Activated CD4-positive, alpha-beta memory T cell treated with anti-CD3 and anti-CD28 coated beads for 36 hours (primary cell): Measurements from ENCODE around the gene GPX4. TPM values are rescaled to one million over a fixed set of nuclear protein-coding genes. Genes with fewer than 3 reads are reported as not detected.
"Not testable (repeated sequence)": the region's sequence is repeated elsewhere in the genome, so short reads cannot be mapped to it uniquely, and the experiment has no call there.

Source experiments
- CTCF ChIA-PET: fragments of 350-600 bp; sonication (Branson Sonifier 250); formaldehyde crosslinking; loops from one replicate; lab custom pipeline; 2021; ENCODE audit warnings: antibody characterized with exemption, inconsistent platforms; lab: Charles Lee
- POLR2A ChIA-PET: fragments of 350-600 bp; sonication (Branson Sonifier 250); formaldehyde crosslinking; loops from one replicate; lab custom pipeline; 2021; ENCODE audit warnings: antibody characterized with exemption; lab: Charles Lee
- DNase-seq: peaks from one replicate; pipeline ENCODE4 v3.0.0-alpha.2; 2020
- H3K27ac Mint-ChIP-seq: one replicate; pipeline ENCODE4 v1.8.0; 2021; ENCODE audit warnings: mixed read lengths
- H3K27me3 Mint-ChIP-seq: one replicate; pipeline ENCODE4 v1.8.0; 2021; ENCODE audit warnings: mixed read lengths
- H3K36me3 Mint-ChIP-seq: one replicate; pipeline ENCODE4 v1.8.0; 2021; ENCODE audit warnings: mixed read lengths
- H3K4me1 Mint-ChIP-seq: one replicate; pipeline ENCODE4 v1.8.0; 2021; ENCODE audit warnings: low read depth, mixed read lengths
- H3K4me3 Mint-ChIP-seq: one replicate; pipeline ENCODE4 v1.8.0; 2021; ENCODE audit warnings: mild to moderate bottlenecking, mixed read lengths
- H3K9me3 Mint-ChIP-seq: one replicate; pipeline ENCODE4 v1.8.0; 2021; ENCODE audit warnings: mixed read lengths
- intact Hi-C: fragments of 100-400 bp; cut with micrococcal nuclease; formaldehyde crosslinking; loops from one replicate; pipeline ENCODE4 v1.15.1; 2023
- total RNA-seq, 2 experiments: library from RNA; stranded (reverse); gene quantifications; one replicate each; pipeline ENCODE4 v1.2.3, GENCODE V29; 2021

The GPX4 gene
- total RNA-seq, 2 experiments from 2014 or later: 274 to 275 TPM

DNA sequence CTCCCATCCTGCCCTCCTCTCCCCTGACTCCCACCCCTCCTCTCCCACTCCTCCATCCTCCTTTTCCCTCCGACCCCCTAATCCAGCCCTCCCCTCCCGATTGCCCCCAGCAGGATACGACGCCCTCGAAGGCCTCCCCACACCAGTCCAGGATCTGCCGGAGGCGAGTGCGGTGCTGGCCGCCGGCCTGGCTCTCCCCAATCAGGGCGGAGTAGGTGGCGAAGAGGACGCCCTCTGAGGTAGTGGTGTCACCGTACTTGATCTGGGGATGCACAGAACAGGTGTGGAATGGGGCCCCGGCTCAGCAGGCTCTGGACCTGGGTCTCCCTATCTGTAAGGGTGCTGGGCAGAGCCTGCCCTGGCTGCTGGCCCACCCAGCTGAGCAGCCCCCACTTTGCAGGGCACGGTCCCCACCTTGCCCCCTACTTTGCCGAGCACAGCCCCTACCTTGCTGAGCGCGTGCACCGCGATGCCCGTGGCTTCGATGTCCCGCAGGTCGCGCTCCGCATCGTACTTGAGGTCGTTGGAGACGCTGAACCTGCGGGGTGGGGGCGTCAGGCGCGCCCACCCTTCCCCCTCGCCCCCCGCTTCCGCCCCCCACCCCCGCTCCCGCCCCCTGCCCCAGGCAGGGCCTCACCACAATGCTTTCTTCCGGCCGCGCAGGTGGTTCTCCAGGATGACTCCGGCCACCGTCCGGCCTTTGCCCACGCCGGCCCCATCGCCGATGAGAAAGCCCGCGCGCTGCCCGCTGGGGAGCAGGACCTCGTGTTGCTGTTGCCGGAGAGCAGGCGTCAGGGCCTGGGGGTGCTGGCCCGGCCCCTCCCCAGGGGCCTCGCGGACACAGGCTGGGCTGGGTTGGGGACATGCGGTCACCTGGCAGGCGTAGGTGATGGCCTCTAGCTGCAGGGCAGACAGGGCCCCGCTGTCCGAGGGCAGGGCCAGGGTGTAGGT is 18.5 kb downstream of the GPX4 start:
- no peaks in the 10 kb centered on the region for H3K9me3 Mint-ChIP-seq
- DNase-seq: no peak
- intact Hi-C loops: no loop called here
- peak overlapping the region; percentile 76 for H3K27ac Mint-ChIP-seq
- H3K4me3 Mint-ChIP-seq: no peak overlapping the region
- H3K36me3 Mint-ChIP-seq: peaks cover 40% of the 10 kb centered on the region
- ChIA-PET POLR2A (no interaction called here), CTCF (no interaction called here)
- peaks cover 9% of the 10 kb centered on the region for H3K4me1 Mint-ChIP-seq
- H3K27me3 Mint-ChIP-seq: no peaks in the 10 kb centered on the region

DNA sequence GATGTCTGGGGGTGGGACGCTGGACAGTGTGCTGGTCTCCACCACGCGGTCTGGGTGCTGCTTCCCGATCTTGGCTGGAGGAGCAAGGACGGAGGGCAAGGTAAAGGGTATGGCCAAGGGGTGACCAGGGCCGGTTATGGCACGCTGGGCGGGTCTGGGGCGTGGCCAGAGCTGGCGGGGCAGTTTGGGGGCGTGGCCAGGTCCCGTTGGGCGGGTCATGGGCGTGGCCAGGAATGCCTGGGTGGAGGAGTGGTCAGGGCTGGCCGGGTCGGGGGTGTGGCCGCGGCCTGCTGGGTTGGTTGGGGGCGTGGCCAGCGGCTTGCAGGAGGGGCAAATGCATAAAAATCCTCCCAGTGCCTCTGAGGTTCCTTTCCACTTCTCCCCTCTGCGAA is 19.2 kb downstream of the GPX4 start:
- Mint-ChIP-seq H3K4me1 (peaks cover 11% of the 10 kb centered on the region), H3K27ac (peak overlapping the region; percentile 76), H3K27me3 (no peaks in the 10 kb centered on the region)

DNA sequence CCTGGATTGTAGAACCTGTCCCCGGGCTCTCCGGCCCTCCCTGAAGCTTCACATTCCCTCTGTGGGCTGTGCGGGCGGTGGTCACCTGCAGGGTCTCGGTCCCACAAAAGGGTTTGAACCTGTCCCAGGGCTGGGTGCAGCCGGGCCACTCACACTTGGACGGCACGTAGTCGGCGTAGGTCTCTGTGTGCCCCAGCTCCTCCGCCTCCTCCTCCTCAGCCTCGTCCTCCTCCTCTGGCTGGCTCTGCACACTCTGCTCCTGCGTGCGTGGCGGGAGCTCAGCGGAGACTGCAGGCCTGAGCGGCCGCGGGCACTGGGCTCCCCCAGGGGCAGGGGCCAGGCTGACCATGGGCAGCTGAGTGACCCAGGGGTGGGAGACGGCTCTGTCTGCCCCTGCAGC is 19.6 kb downstream of the GPX4 start:
- CTCF ChIA-PET: interaction anchor here (1.0 to 1.8 kb wide), 2 partner anchors 10 to 70 kb away, joined by 6 read pairs; no protein-coding TSS in a partner anchor

More for the DNA sequence above, 19.2 kb downstream of the GPX4 start:
- DNase-seq: peak; percentile 80
- Mint-ChIP-seq H3K36me3 (peaks cover 45% of the 10 kb centered on the region), H3K4me3 (no peak overlapping the region), H3K9me3 (no peaks in the 10 kb centered on the region)
- intact Hi-C loops: no loop called here
- ChIA-PET CTCF (interaction anchor here (1.8 kb wide), 1 partner anchor 10 kb away, joined by 6 read pairs; no protein-coding TSS in a partner anchor), POLR2A (interaction anchor here (1.2 kb wide), 1 partner anchor 11 kb away, joined by 4 read pairs; no protein-coding TSS in a partner anchor)

DNA sequence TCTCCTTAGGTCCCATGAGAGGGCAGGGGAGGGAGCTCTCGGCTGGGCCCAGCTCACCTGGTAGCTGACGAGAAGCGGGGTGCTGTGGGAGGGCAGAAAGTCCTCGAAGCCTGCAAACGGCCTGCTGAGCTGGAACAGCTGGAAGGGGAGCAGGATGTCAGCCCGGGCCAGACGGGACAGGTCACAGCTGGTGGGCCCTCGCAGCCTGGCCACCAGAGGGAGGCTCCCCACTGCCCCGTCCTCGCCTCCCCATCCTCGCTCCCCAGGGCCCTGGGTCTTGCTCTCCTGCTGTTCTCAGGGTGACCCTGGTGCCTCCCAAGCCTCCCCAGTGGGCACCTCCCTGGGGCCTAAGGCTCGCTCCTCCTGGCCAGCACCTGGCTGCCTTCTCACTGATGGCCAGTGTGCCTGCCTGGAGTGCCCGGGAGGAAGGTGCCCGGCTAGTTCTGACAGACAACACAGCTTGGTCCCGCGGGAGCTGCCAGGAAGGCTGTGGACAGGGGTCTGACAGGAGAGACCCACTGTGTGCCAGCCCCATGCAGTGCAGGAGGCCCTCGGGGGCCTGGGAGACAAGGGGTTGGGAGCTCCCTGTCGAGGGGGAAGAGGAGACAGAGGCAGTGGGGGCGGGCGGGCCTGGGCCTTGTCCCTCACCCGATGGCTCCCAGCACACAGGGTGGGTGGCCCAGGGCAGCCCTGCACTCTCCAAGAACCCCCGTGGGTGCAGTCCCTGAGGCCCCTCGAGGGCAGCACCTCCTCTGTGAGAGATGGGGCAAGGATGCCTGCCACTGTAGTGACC is 20.3 kb downstream of the GPX4 start:
- no peak overlapping the region for H3K4me3 Mint-ChIP-seq
- peaks cover 35% of the 10 kb centered on the region for H3K36me3 Mint-ChIP-seq

More for the DNA sequence above, 19.6 kb downstream of the GPX4 start:
- POLR2A ChIA-PET: interaction anchor here (1.2 kb wide), 1 partner anchor 11 kb away, joined by 4 read pairs; no protein-coding TSS in a partner anchor
- intact Hi-C loops: no loop called here
- DNase-seq: no peak
- Mint-ChIP-seq H3K9me3 (no peaks in the 10 kb centered on the region), H3K27me3 (no peaks in the 10 kb centered on the region), H3K27ac (no peak overlapping the region), H3K36me3 (peaks cover 42% of the 10 kb centered on the region), H3K4me3 (no peak overlapping the region), H3K4me1 (peaks cover 11% of the 10 kb centered on the region)

DNA sequence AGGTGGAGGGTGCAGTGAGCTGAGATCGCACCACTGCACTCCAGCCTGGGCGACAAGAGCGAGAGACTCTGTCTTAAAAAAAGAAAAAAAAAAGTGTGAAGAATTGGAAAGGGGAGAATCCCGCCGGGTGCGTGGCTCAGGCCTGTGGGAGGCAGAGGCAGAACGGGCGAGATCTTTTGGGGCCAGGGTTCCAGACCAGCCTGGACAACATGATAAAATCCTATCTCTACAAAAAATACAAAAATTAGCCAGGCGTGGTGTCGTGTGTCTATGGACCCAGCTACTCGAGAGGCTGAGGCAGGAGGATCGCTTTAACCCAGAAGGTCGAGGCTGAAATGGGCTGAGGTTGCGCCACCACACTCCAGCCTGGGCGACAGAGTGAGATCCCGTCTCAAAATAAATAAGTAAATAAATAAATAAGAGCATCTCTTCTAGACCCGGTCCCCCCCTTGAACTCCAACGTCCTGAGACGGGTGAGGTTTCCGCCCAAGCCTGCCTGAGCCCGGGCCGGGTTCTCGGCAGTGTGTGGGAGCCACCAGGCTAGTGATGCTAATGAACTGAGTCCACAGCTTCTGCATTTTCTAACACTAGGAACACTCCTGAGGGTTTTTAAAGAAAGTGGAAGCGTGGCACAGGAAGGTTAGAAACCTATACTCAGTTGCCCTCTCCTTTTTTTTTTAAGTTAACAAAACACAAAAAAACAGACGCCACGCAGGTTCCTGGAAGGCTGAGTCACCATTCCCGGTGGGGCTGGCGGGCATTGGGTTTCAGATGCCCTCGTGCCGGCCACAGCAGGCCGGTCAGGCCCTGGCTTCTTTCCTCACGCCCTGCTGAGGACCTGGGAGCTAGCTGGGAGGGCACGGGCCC is 22.0 kb downstream of the GPX4 start:
- DNase-seq: no peak
- POLR2A ChIA-PET: interaction anchor here (0.7 to 1.0 kb wide), 2 partner anchors 21 to 39 kb away, joined by 3 read pairs; partner anchors contain the start of gene GPX4
- Mint-ChIP-seq H3K27ac (peak overlapping the region; percentile 45), H3K4me1 (peaks cover 27% of the 10 kb centered on the region), H3K9me3 (no peaks in the 10 kb centered on the region), H3K27me3 (no peaks in the 10 kb centered on the region), H3K4me3 (no peak overlapping the region), H3K36me3 (peaks cover 35% of the 10 kb centered on the region)
- CTCF ChIA-PET: interaction anchor here (0.7 kb wide), 1 partner anchor 12 kb away, joined by 3 read pairs; no protein-coding TSS in a partner anchor
- intact Hi-C loops: no loop called here

More for the DNA sequence above, 20.3 kb downstream of the GPX4 start:
- H3K27ac Mint-ChIP-seq: no peak overlapping the region
- intact Hi-C loops: no loop called here
- POLR2A ChIA-PET: interaction anchor here (1.2 kb wide), 1 partner anchor 12 kb away, joined by 4 read pairs; no protein-coding TSS in a partner anchor
- DNase-seq: no peak
- H3K4me1 Mint-ChIP-seq: peaks cover 13% of the 10 kb centered on the region
- CTCF ChIA-PET: interaction anchor here (1.0 to 1.8 kb wide), 2 partner anchors 11 to 70 kb away, joined by 6 read pairs; no protein-coding TSS in a partner anchor
- no peaks in the 10 kb centered on the region for H3K27me3 Mint-ChIP-seq
- H3K9me3 Mint-ChIP-seq: no peaks in the 10 kb centered on the region

DNA sequence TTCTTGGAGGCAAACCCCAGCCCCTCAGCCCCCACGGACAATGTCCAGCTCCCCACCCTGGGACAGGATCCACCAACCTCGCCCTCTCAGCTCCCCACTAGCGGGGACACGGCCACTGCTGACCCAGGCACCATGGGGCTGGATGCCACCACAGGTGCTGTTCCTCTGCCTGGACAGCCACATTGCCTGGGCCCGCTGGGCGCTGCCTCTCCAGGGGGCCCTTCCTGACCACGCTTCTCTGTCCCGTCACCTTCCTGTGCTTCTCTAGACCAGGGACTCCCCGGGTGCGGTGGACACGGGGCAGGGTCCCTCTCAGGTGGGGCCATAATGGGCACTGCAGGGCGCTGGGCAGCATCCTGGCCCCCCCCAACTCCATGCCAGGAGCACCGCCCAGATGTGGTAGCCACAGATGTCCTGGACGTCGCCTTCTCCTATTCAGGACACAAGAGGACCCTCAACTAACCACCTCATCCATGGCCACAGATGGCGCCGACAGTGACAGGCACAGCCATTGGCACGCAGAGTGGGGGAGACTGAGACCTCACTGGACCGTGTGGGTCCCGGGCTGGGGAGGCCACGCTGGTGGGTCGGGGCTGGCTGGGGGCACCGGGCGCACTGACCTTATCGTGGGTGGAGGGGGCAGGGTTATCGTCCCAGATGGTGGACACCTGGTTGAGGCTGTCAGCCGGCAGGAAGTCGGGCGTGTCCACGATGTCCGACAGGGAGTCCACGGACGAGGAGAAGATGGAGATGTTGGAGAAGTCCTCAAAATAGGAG is 23.4 kb downstream of the GPX4 start:
- DNase-seq: no peak
- Mint-ChIP-seq H3K27ac (peak overlapping the region; percentile 51), H3K36me3 (peaks cover 26% of the 10 kb centered on the region), H3K27me3 (no peaks in the 10 kb centered on the region), H3K4me3 (no peak overlapping the region), H3K4me1 (peaks cover 27% of the 10 kb centered on the region), H3K9me3 (no peaks in the 10 kb centered on the region)
- intact Hi-C loops: no loop called here
- ChIA-PET POLR2A (interaction anchor here (0.7 kb wide), 1 partner anchor 23 kb away, joined by 3 read pairs; the partner anchor contains the start of gene GPX4), CTCF (no interaction called here)

DNA sequence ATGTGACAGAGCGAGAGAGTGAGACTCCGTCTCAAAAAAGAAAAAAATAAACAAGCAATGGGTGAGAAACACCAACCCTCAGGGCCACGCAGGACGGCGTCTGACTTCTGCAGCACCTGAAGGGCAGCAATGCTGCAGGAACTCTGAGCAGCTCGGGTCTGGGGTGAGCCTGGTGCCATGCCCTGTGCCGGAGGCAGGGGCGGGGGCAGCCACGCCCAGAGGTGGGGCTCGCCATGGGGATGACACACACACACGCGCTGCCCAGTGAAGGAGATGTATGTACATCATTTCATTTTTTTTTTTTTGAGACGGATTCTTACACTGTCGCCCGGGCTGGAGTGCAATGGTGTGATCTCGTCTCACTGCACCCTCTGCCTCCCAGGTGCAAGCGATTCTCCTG is 24.3 kb downstream of the GPX4 start:
- Mint-ChIP-seq H3K9me3 (no peaks in the 10 kb centered on the region), H3K36me3 (peaks cover 22% of the 10 kb centered on the region), H3K4me3 (no peak overlapping the region), H3K27me3 (no peaks in the 10 kb centered on the region), H3K27ac (no peak overlapping the region), H3K4me1 (peaks cover 27% of the 10 kb centered on the region)
- no peak for DNase-seq
- POLR2A ChIA-PET: interaction anchor here (0.7 kb wide), 1 partner anchor 86 kb away, joined by 3 read pairs; no protein-coding TSS in a partner anchor
- CTCF ChIA-PET: interaction anchor here (1.1 to 1.8 kb wide), 3 partner anchors 15 to 116 kb away, joined by 3 to 4 read pairs (median 3); no protein-coding TSS in a partner anchor
- intact Hi-C loops: no loop called here

DNA sequence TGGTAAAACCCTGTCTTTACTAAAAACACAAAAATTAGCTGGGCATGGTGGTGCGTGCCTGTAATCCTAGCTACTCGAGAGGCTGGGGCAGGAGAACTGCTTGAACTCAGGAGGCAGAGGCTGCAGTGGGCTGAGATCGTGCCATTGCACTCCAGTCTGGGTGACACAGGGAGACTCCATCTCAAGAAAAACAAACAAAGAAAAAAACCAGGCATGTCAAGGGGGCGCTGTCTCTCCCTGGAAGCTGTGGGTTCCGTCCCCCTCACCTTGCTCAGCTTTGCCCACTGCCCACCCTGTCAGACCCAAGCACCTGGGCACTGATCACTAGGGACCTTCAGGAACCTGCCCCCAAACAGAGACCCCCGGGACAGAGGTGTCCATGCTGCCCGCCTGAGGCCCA is 25.3 kb downstream of the GPX4 start:
- H3K27me3 Mint-ChIP-seq, H3K4me3 Mint-ChIP-seq, intact Hi-C loops, H3K9me3 Mint-ChIP-seq, DNase-seq: not testable (repeated sequence)
- peaks cover 24% of the 10 kb centered on the region for H3K36me3 Mint-ChIP-seq
- H3K27ac Mint-ChIP-seq: peak overlapping the region; percentile 33
- H3K4me1 Mint-ChIP-seq: peaks cover 35% of the 10 kb centered on the region
- ChIA-PET CTCF (interaction anchor here (0.7 to 1.8 kb wide), 5 partner anchors 16 to 145 kb away, joined by 3 to 4 read pairs (median 3); no protein-coding TSS in a partner anchor), POLR2A (interaction anchor here (1.2 kb wide), 1 partner anchor 46 kb away, joined by 3 read pairs; no protein-coding TSS in a partner anchor)

DNA sequence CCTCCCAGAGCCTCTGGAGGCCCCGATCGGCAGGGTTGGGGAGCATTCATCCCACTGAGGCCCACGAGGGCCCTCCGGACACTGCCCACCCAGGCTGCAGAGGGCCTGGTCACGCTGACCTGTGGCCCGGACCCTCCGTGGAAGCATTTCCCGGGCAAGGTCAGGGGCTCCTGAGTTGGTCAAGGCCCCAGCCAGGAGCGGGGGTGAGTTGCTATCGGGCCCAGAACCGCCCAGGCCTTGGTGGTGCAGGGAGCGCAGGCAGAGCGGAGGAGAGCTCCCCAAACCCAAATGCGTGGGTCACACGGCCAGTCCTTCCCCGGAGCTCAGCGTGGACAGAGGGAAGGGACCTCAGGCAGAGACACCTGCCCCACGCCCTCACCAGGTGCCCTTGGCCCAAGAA is 25.7 kb downstream of the GPX4 start:
- H3K9me3 Mint-ChIP-seq: no peaks in the 10 kb centered on the region
- ChIA-PET CTCF (interaction anchor here (0.7 to 2.3 kb wide), 5 partner anchors 16 to 144 kb away, joined by 3 to 14 read pairs (median 4); no protein-coding TSS in a partner anchor), POLR2A (interaction anchor here (1.2 kb wide), 1 partner anchor 46 kb away, joined by 3 read pairs; no protein-coding TSS in a partner anchor)
- no peak overlapping the region for H3K27ac Mint-ChIP-seq
- peaks cover 24% of the 10 kb centered on the region for H3K36me3 Mint-ChIP-seq
- H3K4me3 Mint-ChIP-seq: peak overlapping the region; percentile 20
- no peak for DNase-seq
- H3K4me1 Mint-ChIP-seq: peaks cover 39% of the 10 kb centered on the region
- no peaks in the 10 kb centered on the region for H3K27me3 Mint-ChIP-seq
- intact Hi-C loops: no loop called here
